LoVo (cell line): ENCODE results near the gene TLX2.
"Not testable (repeated sequence)": the region's sequence is repeated elsewhere in the genome, so short reads cannot be mapped to it uniquely, and the experiment has no call there.

Source experiments
- DNase-seq: peaks from one replicate; pipeline ENCODE4 v3.0.0-alpha.2; 2016; ENCODE audit warnings: low spot score

TLX2 gene

GRCh38 chr2:74514368-74515270 lies at the start of gene TLX2:
TLX2 (plus strand) TSS chr2:74514450; CDS start chr2:74514807, 357 bp downstream.
- no peak for DNase-seq

- not testable (repeated sequence) for DNase-seq
Measured at GRCh38 chr2:74470742-74471141, 43.5 kb upstream of the TLX2 start.

- DNase-seq: no peak
Measured at GRCh38 chr2:74471332-74472065, 42.8 kb upstream of the TLX2 start.

- DNase-seq: peak; percentile 93
Measured at GRCh38 chr2:74472086-74472944, 41.9 kb upstream of the TLX2 start, which contains the start of gene MRPL53. MRPL53 (minus strand) TSS chr2:74472680; CDS start chr2:74472660, 20 bp downstream.

- no peak for DNase-seq
Measured at GRCh38 chr2:74472945-74473258, 41.3 kb upstream of the TLX2 start.

- no peak for DNase-seq
Measured at GRCh38 chr2:74474481-74474880, 39.8 kb upstream of the TLX2 start.

GRCh38 chr2:74474899-74475298 lies 39.4 kb upstream of the TLX2 start:
- DNase-seq: no peak

- DNase-seq: no peak
Measured at GRCh38 chr2:74481431-74481830, 32.8 kb upstream of the TLX2 start.

- no peak for DNase-seq
Measured at GRCh38 chr2:74481961-74482800, 32.1 kb upstream of the TLX2 start.

- DNase-seq: peak; percentile 93
Measured at GRCh38 chr2:74482801-74483674, 31.2 kb upstream of the TLX2 start, which contains the start of the genes CCDC142 and TTC31. CCDC142 (minus strand) TSS chr2:74482998; CDS start chr2:74482837, 161 bp downstream. TTC31 (plus strand) TSS chr2:74483081; CDS start chr2:74483096, 15 bp downstream.

GRCh38 chr2:74483675-74484164 lies 30.5 kb upstream of the TLX2 start:
- not testable (repeated sequence) for DNase-seq

GRCh38 chr2:74486141-74486540 lies 28.1 kb upstream of the TLX2 start:
- no peak for DNase-seq

GRCh38 chr2:74488643-74489481 lies 25.4 kb upstream of the TLX2 start:
- no peak for DNase-seq

GRCh38 chr2:74489906-74490305 lies 24.3 kb upstream of the TLX2 start:
- DNase-seq: no peak

GRCh38 chr2:74491648-74492544 lies 22.4 kb upstream of the TLX2 start:
- DNase-seq: no peak

- no peak for DNase-seq
Measured at GRCh38 chr2:74493546-74493945, 20.7 kb upstream of the TLX2 start.

GRCh38 chr2:74495440-74495839 lies 18.8 kb upstream of the TLX2 start:
- DNase-seq: no peak
